C1 segment of cervical spinal cord (tissue), 14 donors: Measurements from ENCODE around the gene ZCCHC8.

Source experiments
- DNase-seq, 14 donors: peaks; one replicate each; lab custom pipeline; 2025; lab: John Stamatoyannopoulos, UW

ZCCHC8 gene

DNA sequence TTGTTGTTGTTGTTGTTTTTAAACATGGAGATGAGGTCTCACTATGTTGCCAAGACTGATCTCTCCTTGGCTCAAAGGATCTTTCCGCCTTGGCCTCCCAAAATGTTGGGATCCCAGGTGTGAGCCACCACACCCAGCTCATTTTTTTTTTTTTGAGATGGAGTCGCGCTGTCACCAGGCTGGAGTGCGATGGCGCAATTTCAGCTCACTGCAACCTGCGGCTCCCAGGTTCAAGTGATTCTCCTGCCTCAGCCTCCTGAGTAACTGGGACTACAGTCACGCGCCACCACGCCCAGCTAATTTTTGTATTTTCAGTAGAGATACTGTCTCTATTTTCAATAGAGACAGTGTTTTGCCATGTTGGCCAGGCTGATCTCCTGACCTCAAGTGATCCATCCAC is 73.3 kb downstream of the ZCCHC8 start:
- no peak for DNase-seq

DNA sequence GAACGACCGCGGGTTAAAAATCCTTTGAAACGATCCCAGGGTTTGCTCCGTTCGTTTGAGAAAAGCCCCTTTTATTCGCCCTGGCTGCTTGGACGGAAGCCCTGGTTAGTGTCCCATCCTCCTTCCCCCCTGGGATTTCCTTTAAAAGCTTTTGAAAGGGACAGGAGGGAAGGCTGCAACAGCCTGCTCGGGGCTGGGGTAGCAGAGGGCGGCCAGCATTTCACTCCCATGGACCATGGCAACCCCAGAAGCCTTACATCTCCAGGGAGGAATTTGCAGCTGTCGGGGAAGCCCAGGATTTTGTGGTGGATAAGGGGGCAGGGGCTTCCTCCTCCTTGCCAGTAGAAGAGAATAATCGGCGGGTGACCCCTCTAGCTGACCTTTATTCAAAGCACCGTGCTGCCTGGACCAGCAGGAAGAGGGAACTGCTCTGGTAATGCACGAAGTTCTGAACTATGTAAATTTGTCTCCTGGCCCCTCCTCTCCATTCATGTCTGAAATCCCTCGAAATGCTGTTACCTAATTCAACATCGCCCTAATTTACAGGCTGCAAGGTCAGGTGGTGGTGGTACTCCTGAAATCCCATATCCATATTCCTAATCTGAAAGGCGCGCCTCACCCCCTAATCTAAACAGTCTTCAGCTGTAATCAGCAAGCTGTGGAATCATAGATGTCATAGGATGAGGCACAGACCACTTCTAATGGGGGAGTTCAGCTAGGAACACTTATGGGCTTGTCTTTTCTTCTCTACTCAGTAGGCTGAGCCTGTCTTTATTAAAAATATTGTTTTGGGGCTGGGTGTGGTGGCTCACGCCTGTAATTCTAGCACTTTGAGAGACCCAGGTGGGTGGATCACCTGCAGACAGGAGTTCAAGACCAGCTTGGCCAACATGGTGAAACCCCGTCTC is 77.2 kb downstream of the ZCCHC8 start:
- peak in 8 of 14 donors; percentile 6 to 67 (median 39) for DNase-seq

DNA sequence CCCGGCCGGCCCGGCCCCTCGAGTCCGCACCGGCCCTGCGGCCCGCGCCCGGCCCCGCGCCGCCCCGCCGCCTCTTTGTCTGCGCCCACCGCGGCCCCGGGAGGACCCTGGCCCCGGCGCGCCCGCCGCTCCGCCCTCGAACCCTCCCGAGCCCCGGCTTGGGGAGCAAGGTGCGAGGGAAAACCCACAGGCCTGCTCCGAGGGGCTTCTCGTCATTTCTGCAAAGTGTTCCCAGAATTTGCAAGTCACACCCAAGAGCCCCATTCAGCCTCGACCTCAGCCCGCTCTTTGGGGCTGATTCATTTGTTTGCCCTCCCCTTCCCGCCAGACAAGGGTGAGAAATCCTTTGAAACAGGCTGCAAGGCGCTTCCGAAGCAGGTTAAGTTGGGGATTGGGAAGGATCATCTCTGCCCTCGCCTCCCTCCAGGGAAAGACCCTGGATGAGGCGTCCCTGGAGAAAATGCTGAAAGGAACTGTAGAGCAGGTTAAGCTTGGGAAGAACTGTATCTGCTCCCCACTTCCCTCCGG is 77.9 kb downstream of the ZCCHC8 start:
- peak in 9 of 14 donors; percentile 23 to 69 (median 41) for DNase-seq

DNA sequence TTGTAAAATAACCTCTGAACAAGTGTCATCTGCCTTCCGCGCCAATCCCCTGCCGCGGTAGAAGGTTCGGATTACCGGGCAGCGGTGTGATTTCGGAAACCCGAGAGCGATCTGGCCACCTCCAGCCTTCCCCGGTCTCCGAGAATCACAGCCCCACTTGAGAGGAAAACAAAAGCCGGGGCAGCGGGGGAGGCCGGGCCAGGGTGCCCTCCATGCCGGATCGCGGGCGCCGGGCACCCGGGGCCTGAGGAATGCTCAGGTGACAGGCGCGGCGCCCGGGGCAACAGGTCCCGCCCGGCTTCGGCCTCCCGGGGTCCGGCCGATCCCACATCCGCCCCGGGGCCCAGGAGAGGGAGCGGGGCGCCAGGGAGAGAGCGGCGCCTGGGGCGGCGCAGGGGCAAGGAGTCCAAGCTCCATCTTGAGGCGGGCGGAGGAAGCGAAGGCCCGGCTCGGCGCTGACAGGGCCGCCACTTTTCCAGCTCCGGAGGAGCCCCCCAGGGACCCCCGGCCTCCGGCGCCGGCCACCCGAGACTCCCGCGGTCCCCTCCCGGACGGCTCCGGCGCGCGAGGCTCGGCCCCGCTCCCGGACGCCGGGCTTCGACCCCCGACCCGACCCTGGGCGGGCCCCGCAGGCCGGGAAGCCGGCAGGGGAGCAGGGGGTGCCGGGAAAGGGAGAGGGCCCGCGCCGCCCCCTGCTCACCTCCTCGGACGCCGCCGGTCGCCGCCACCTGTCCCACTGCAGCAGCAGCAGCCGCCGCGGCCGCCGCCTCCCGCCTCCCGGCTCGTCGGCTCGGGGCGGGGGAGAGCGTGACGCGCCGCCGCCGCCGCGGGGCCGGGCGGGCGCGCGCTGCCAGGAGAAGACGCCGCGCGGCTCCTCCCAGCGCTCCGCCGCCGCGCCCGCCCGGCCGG is 78.7 kb downstream of the ZCCHC8 start, which contains the start of gene CLIP1:
CLIP1 (minus strand) TSS at position 849 of the 909 bp plus-strand sequence. CDS start 42,217 bp downstream, outside the sequence.
- peak in 13 of 14 donors; percentile 17 to 82 (median 63) for DNase-seq
